ENCODE data around the gene KLHDC3.
"Not testable (repeated sequence)": the region's sequence is repeated elsewhere in the genome, so short reads cannot be mapped to it uniquely, and the experiment has no call there.

Gene KLHDC3

DNA sequence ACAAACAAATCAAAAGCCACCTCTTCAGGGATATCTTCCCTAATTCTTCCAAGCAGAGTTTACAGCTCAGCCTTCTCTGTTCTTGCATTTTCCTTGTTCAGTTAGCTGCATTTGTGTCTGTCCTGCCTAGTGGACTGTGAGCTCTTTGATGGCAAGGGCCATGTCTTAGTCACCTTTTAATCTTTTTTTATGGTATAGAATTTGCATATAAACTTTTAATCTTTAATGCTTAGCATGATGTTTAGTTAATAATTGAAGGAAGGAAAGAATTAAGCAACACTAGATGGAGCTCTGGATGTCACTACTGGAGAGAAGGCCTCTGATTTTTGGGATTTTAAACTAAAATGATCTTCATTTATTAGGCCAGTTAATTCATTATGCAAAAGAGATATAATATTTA lies 17.5 kb upstream of the KLHDC3 start:
- Histone ChIP-seq H3F3A (ENCODE audit: insufficient read depth, low read length) (no peaks in the 10 kb centered on the region), H4K20me1 (ENCODE audit: insufficient read depth, low read length) (no peaks in the 10 kb centered on the region)

DNA sequence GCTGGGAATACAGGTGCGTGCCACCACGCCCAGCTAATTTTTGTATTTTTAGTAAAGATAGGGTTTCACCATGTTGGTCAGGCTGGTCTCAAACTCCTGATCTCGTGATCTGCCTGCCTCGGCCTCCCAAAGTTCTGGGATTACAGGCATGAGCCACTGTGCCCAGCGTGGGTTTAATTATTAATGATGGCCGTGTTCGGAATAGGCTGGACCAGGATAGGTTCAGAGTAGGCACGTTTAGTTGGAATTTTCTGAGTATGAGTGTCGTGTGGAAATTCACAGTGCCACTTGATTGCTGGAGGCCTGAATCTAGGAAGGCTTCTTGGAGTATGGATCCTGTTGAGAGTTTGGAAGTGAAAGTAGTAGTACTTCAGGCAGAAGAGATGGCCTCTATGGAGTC lies 15.8 kb upstream of the KLHDC3 start:
- H3K9ac ChIP-seq (ENCODE audit: low read length); H3K4me3 ChIP-seq (ENCODE audit: low read depth, low read length, poor library complexity, severe bottlenecking); H3K4me1 ChIP-seq (ENCODE audit: insufficient read depth, low read length, severe bottlenecking); H3K27ac ChIP-seq (ENCODE audit: low read depth, low read length, poor library complexity, severe bottlenecking); H3K79me2 ChIP-seq (ENCODE audit: insufficient read depth, low read length); H3K9me2 ChIP-seq (ENCODE audit: low read depth, low read length); H4K20me1 ChIP-seq (ENCODE audit: insufficient read depth, low read length); H3K9me3 ChIP-seq (ENCODE audit: low read length); H3F3A ChIP-seq (ENCODE audit: insufficient read depth, low read length); H3K4me2 ChIP-seq (ENCODE audit: low read length); H3K27me3 ChIP-seq (ENCODE audit: insufficient read depth, low read length); H2AFZ ChIP-seq (ENCODE audit: low read length): not testable (repeated sequence)
- peaks cover 16% of the 10 kb centered on the region; the same call in 1 of the 2 replicates for H3K36me3 ChIP-seq (ENCODE audit: insufficient read depth, low read length)

More for the DNA sequence above, 17.5 kb upstream of the KLHDC3 start:
- peaks cover 10% of the 10 kb centered on the region for H3K4me1 ChIP-seq (ENCODE audit: insufficient read depth, low read length, severe bottlenecking)
- no peaks in the 10 kb centered on the region for H3K79me2 ChIP-seq (ENCODE audit: insufficient read depth, low read length)
- H3K4me2 ChIP-seq (ENCODE audit: low read length) = no peak overlapping the region
- no peak overlapping the region for H3K9ac ChIP-seq (ENCODE audit: low read length)
- H2AFZ ChIP-seq (ENCODE audit: low read length) = no peak overlapping the region
- no peak overlapping the region for H3K27ac ChIP-seq (ENCODE audit: low read depth, low read length, poor library complexity, severe bottlenecking)
- peaks cover 21% of the 10 kb centered on the region; the same call in 1 of the 2 replicates for H3K36me3 ChIP-seq (ENCODE audit: insufficient read depth, low read length)
- H3K27me3 ChIP-seq (ENCODE audit: insufficient read depth, low read length) = no peaks in the 10 kb centered on the region
- TF ChIP-seq, protein P1, sequence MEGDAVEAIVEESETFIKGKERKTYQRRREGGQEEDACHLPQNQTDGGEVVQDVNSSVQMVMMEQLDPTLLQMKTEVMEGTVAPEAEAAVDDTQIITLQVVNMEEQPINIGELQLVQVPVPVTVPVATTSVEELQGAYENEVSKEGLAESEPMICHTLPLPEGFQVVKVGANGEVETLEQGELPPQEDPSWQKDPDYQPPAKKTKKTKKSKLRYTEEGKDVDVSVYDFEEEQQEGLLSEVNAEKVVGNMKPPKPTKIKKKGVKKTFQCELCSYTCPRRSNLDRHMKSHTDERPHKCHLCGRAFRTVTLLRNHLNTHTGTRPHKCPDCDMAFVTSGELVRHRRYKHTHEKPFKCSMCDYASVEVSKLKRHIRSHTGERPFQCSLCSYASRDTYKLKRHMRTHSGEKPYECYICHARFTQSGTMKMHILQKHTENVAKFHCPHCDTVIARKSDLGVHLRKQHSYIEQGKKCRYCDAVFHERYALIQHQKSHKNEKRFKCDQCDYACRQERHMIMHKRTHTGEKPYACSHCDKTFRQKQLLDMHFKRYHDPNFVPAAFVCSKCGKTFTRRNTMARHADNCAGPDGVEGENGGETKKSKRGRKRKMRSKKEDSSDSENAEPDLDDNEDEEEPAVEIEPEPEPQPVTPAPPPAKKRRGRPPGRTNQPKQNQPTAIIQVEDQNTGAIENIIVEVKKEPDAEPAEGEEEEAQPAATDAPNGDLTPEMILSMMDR (IDR thresholded peaks at IDR 0.05; ENCODE audit: low read length) = no peak
- no peak for TF ChIP-seq EZH2 (IDR thresholded peaks at IDR 0.05; ENCODE audit: borderline replicate concordance, low read length)
- H3K9me3 ChIP-seq (ENCODE audit: low read length) = no peaks in the 10 kb centered on the region
- H3K9me2 ChIP-seq (ENCODE audit: low read depth, low read length) = no peaks in the 10 kb centered on the region
- H3K4me3 ChIP-seq (ENCODE audit: low read depth, low read length, poor library complexity, severe bottlenecking) = no peak overlapping the region

DNA sequence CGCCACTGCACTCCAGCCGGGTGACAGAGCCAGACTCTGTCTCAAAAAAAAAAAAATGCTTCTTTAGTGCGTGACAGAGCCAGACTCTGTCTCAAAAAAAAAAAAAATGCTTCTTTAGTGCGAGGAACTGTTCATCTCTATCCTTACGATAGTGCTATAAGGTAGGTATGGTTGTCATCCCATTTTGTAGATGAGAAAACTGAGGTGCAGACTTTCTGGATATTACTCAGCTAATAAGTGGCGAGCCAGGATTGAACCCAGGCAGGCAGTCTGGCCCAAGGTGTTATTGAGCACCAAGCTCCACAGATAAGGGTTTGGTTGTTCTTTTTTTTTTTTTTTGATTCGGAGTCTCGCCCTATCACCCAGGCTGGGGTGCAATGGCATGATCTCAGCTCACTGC lies 12.2 kb upstream of the KLHDC3 start:
- Histone ChIP-seq H3K4me3 (ENCODE audit: low read depth, low read length, poor library complexity, severe bottlenecking) (no peak overlapping the region), H3K4me2 (ENCODE audit: low read length) (no peak overlapping the region), H3K9me3 (ENCODE audit: low read length) (no peaks in the 10 kb centered on the region), H3K27ac (ENCODE audit: low read depth, low read length, poor library complexity, severe bottlenecking) (no peak overlapping the region), H3K27me3 (ENCODE audit: insufficient read depth, low read length) (no peaks in the 10 kb centered on the region), H4K20me1 (ENCODE audit: insufficient read depth, low read length) (no peaks in the 10 kb centered on the region), H2AFZ (ENCODE audit: low read length) (no peak overlapping the region), H3K9ac (ENCODE audit: low read length) (no peak overlapping the region), H3F3A (ENCODE audit: insufficient read depth, low read length) (no peaks in the 10 kb centered on the region), H3K4me1 (ENCODE audit: insufficient read depth, low read length, severe bottlenecking) (no peaks in the 10 kb centered on the region), H3K79me2 (ENCODE audit: insufficient read depth, low read length) (no peaks in the 10 kb centered on the region), H3K36me3 (ENCODE audit: insufficient read depth, low read length) (peaks cover 20% of the 10 kb centered on the region), H3K9me2 (ENCODE audit: low read depth, low read length) (no peaks in the 10 kb centered on the region)
- TF ChIP-seq, protein P1 (IDR thresholded peaks at IDR 0.05; ENCODE audit: low read length) = no peak
- TF ChIP-seq EZH2 (IDR thresholded peaks at IDR 0.05; ENCODE audit: borderline replicate concordance, low read length) = no peak

DNA sequence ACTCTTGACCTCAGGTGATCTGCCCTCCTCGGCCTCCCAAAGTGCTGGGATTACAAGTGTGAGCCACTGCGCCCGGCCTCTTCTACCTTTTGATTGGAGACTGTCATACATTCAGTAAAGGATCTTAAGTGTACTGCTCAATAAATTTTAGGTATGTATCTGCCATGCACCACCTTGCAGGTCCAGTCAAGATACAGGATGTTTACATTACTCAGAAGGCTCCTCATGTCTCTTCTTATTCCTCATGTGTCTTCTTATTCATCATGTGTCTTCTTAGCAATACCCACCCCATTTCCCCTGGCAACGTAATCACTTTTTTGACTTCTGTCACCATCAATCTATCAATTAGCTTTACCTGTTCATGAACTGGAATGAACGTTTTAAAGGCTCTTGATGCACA lies 8.2 kb upstream of the KLHDC3 start:
- no peak overlapping the region for H2AFZ ChIP-seq (ENCODE audit: low read length)
- no peaks in the 10 kb centered on the region for H3K9me3 ChIP-seq (ENCODE audit: low read length)
- TF ChIP-seq EZH2 (IDR thresholded peaks at IDR 0.05; ENCODE audit: borderline replicate concordance, low read length) = no peak
- TF ChIP-seq, protein P1 (IDR thresholded peaks at IDR 0.05; ENCODE audit: low read length) = no peak
- no peak overlapping the region for H3K4me2 ChIP-seq (ENCODE audit: low read length)
- no peak overlapping the region for H3K4me3 ChIP-seq (ENCODE audit: low read depth, low read length, poor library complexity, severe bottlenecking)
- no peaks in the 10 kb centered on the region for H3K4me1 ChIP-seq (ENCODE audit: insufficient read depth, low read length, severe bottlenecking)
- no peak overlapping the region for H3K9ac ChIP-seq (ENCODE audit: low read length)
- H4K20me1 ChIP-seq (ENCODE audit: insufficient read depth, low read length) = no peaks in the 10 kb centered on the region
- H3K79me2 ChIP-seq (ENCODE audit: insufficient read depth, low read length) = no peaks in the 10 kb centered on the region
- no peaks in the 10 kb centered on the region for H3F3A ChIP-seq (ENCODE audit: insufficient read depth, low read length)
- H3K27me3 ChIP-seq (ENCODE audit: insufficient read depth, low read length) = no peaks in the 10 kb centered on the region
- H3K36me3 ChIP-seq (ENCODE audit: insufficient read depth, low read length) = peaks cover 55% of the 10 kb centered on the region
- no peaks in the 10 kb centered on the region for H3K9me2 ChIP-seq (ENCODE audit: low read depth, low read length)
- no peak overlapping the region for H3K27ac ChIP-seq (ENCODE audit: low read depth, low read length, poor library complexity, severe bottlenecking)
